IPS-18c (cell line): ENCODE results near the gene MMP20.
"Not testable (repeated sequence)": the region's sequence is repeated elsewhere in the genome, so short reads cannot be mapped to it uniquely, and the experiment has no call there.

Source experiments
- H3K4me3 ChIP-seq: 2 replicates; pipeline ENCODE4 v1.7.0; 2013; ENCODE audit warnings: low read depth, mild to moderate bottlenecking, low read length, moderate library complexity; ENCODE audit not compliant: insufficient read depth
- H3K9me3 ChIP-seq: one replicate; pipeline ENCODE4 v1.6.1; 2013; ENCODE audit warnings: mild to moderate bottlenecking, low read length, moderate library complexity; ENCODE audit not compliant: control insufficient read depth, insufficient read depth

MMP20 gene

GRCh38 chr11:102630598-102631448 lies 5.7 kb upstream of the MMP20 start:
- no peaks in the 10 kb centered on the region for H3K9me3 ChIP-seq
- H3K4me3 ChIP-seq = no peak overlapping the region

GRCh38 chr11:102629908-102630307 lies 4.8 kb upstream of the MMP20 start:
- H3K9me3 ChIP-seq, H3K4me3 ChIP-seq: not testable (repeated sequence)

DNA sequence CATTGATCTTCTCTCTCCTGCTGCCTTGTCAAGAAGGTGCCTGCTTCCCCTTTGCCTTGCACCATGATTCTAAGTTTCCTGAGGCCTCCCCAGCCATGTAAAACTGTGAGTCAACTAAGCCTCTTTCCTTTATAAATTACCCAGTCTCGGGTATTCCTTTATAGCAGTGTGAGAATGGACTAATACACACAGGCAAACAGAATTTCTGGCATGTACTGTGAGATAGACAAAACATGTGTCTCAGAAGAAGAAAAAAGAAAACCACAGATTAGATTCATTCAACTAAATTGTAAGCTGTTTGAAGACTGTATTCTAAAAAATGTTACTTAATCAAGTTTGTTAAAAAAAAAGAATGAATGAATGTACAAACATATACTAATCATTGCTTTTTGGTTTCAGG lies 1.5 kb upstream of the MMP20 start:
- no peak overlapping the region for H3K4me3 ChIP-seq
- no peaks in the 10 kb centered on the region for H3K9me3 ChIP-seq

DNA sequence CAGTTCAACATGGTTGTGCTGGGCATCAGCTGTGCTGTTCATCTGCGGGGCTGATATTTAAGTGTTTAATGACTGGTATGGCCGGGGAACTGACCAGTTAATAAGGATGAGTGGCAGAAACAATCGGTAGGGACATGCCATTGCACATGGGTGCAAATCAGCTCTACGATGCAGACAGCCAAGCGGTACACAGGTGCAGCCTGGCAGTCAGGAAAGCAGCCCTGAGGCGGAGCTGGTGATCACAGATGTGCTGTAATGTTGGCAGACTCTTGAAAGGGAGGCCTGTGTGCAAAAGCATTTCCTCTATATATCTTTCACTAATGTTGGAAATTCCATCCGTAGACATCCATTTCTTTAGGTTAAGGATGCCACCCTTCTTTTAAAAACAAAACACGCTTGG lies 1.1 kb downstream of the MMP20 start:
- Histone ChIP-seq H3K4me3 (no peak overlapping the region), H3K9me3 (no peaks in the 10 kb centered on the region)

GRCh38 chr11:102623128-102623527 lies 2.0 kb downstream of the MMP20 start:
- H3K9me3 ChIP-seq = no peaks in the 10 kb centered on the region
- no peak overlapping the region for H3K4me3 ChIP-seq

GRCh38 chr11:102622258-102622657 lies 2.9 kb downstream of the MMP20 start:
- H3K9me3 ChIP-seq = no peaks in the 10 kb centered on the region
- no peak overlapping the region for H3K4me3 ChIP-seq

- Histone ChIP-seq H3K4me3 (no peak overlapping the region), H3K9me3 (no peaks in the 10 kb centered on the region)
Measured at GRCh38 chr11:102620818-102621561, 4.1 kb downstream of the MMP20 start.

GRCh38 chr11:102620179-102620578 lies 5.0 kb downstream of the MMP20 start:
- Histone ChIP-seq H3K4me3 (no peak overlapping the region), H3K9me3 (no peaks in the 10 kb centered on the region)

GRCh38 chr11:102617466-102618008 lies 7.6 kb downstream of the MMP20 start:
- H3K9me3 ChIP-seq = no peaks in the 10 kb centered on the region
- no peak overlapping the region for H3K4me3 ChIP-seq

DNA sequence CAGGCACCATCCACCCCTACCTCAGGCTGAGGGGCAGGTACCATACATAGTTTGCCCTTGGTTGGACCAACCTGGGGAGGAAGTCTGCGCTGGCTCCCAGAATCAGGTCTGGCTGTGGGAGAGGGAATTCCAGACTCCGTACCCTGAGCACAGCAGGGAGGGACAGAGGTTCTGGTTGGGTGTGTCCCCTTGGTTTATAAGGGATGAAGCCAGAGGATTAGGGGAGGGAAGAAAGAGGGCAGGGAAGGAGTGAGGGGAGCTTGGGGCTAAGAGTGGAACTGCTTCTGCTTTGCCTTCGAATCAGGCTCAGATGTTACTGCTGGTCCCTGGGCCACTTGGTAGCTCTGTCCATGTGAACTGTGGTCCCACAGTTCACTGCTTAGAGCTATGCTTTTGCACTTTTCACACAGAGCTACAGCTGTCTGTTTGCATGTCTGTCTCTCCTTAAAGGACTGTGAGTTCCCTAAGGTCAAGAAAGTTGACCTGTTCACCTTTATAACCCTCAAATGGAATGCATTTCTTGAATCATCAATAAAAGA lies 9.2 kb downstream of the MMP20 start:
- Histone ChIP-seq H3K9me3 (no peaks in the 10 kb centered on the region), H3K4me3 (no peak overlapping the region)

- Histone ChIP-seq H3K4me3 (no peak overlapping the region), H3K9me3 (no peaks in the 10 kb centered on the region)
Measured at GRCh38 chr11:102615077-102615893, 9.8 kb downstream of the MMP20 start.

GRCh38 chr11:102614485-102614884 lies 10.6 kb downstream of the MMP20 start:
- H3K9me3 ChIP-seq = no peaks in the 10 kb centered on the region
- no peak overlapping the region for H3K4me3 ChIP-seq

DNA sequence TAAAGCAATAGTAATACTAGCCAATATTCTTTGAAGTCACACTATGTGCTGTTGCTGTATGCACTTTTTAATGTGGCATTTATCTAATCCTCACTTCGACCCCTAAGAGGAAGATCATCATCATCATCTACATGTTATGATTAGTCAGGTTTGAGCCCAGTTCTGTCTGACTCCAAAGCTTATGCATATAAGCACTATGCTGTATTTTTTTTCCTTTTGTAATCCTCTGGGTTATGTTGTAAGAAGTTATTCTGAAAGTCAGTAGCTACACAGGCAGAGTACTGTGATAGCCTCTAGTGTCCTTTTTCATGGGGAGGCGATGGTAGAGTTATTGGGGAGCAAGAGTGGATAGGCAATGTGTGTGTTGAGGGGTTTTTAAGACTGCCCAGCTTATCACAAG lies 11.1 kb downstream of the MMP20 start:
- H3K4me3 ChIP-seq = no peak overlapping the region
- no peaks in the 10 kb centered on the region for H3K9me3 ChIP-seq

DNA sequence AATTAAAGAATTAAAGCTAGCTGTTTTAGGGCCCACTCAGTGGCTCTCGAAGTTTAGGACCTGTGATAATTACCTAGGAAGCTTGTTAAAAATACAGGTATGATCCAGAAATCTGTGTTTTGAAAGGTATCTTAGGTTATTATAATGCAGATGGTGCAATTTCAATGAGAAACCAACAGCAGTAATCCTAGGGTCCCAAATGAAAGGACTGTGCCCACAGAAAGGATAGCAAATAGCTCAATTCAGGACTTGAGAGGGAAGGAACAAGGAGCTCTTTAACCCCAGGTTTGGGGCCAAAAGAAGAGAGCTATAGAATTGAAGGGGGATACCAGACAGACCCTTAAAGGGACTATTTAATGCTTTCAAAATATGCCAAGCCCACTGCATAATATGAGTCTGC lies 11.7 kb downstream of the MMP20 start:
- Histone ChIP-seq H3K4me3 (no peak overlapping the region), H3K9me3 (no peaks in the 10 kb centered on the region)

DNA sequence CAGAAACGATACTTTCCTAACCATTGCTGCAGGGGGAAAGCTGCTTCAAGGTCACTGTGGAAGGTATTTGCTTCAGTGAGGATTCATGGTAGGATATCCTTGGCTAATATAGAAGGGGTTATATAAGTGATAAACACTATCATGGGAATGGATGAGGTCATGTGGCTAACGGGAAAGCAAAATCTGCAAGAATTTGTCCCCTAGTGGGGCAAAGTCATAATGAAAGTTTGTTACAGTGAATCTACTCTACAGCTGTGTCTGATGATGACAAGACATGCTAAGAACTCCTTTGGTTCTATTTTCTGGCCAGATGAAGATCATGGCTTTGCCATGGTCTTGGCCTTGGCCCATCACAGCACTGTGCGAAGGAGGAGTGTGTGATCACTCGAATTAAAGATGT lies 13.8 kb downstream of the MMP20 start:
- Histone ChIP-seq H3K4me3 (no peak overlapping the region), H3K9me3 (no peaks in the 10 kb centered on the region)

GRCh38 chr11:102610200-102610599 lies 14.9 kb downstream of the MMP20 start:
- Histone ChIP-seq H3K9me3 (no peaks in the 10 kb centered on the region), H3K4me3 (no peak overlapping the region)

- no peak overlapping the region for H3K4me3 ChIP-seq
- H3K9me3 ChIP-seq = no peaks in the 10 kb centered on the region
Measured at GRCh38 chr11:102608699-102609098, 16.4 kb downstream of the MMP20 start.
